PC-9 (cell line): ENCODE results near the gene MDFIC. TPM values are rescaled to one million over a fixed set of nuclear protein-coding genes. Genes with fewer than 3 reads are reported as not detected.

Experiments used
- BruUV-seq: library from RNA; stranded (reverse); fragments of 400-500 nt; replicated peaks from 2 replicates; lab custom pipeline; 2021; lab: Mats Ljungman, UMichigan
- CTCF ChIA-PET: fragments of 300-600 bp; sonication (Branson Sonifier 250); formaldehyde crosslinking; loops from one replicate; lab custom pipeline; 2022; ENCODE audit warnings: antibody characterized with exemption; lab: Charles Lee
- POLR2A ChIA-PET: fragments of 300-600 bp; sonication (Branson Sonifier 250); formaldehyde crosslinking; loops from one replicate; lab custom pipeline; 2022; ENCODE audit warnings: antibody characterized with exemption; ENCODE audit not compliant: unreplicated experiment; lab: Charles Lee
- DNase-seq, 2 experiments: peaks; one replicate each; pipeline versions ENCODE4 v3.0.0 to v3.0.0-alpha.2; 2015 to 2022; ENCODE audit warnings: mixed read lengths in 1 of 2
- H2AFZ ChIP-seq: fragments of 200-600 bp; sonication (generic); 2 replicates; pipeline ENCODE4 v1.8.1; 2017; ENCODE audit warnings: antibody characterized with exemption
- H3F3A ChIP-seq: fragments of 200-600 bp; sonication (generic); 2 replicates; pipeline ENCODE4 v1.8.1; 2017; ENCODE audit warnings: antibody characterized with exemption, mild to moderate bottlenecking, low read depth; ENCODE audit not compliant: insufficient read depth
- H3K27ac ChIP-seq: fragments of 200-600 bp; sonication (generic); 2 replicates; pipeline ENCODE4 v1.6.1; 2016; ENCODE audit warnings: mixed run types
- H3K27me3 ChIP-seq: fragments of 200-600 bp; sonication (generic); 2 replicates; pipeline ENCODE4 v1.6.1; 2016; ENCODE audit warnings: low read depth, mixed run types; ENCODE audit not compliant: insufficient read depth
- H3K36me3 ChIP-seq: fragments of 200-600 bp; sonication (generic); 2 replicates; pipeline ENCODE4 v1.6.1; 2016; ENCODE audit warnings: low read depth, mixed run types
- H3K4me1 ChIP-seq: fragments of 200-600 bp; sonication (generic); replicated peaks from 2 replicates; pipeline ENCODE4 v1.6.1; 2016; ENCODE audit warnings: mixed run types; ENCODE audit not compliant: insufficient read depth
- H3K4me2 ChIP-seq: fragments of 200-600 bp; sonication (generic); 2 replicates; pipeline ENCODE4 v1.6.1; 2017; ENCODE audit warnings: mixed run types
- H3K4me3 ChIP-seq: fragments of 200-600 bp; sonication (generic); 2 replicates; pipeline ENCODE4 v1.6.1; 2016; ENCODE audit warnings: mixed run types
- H3K79me2 ChIP-seq: fragments of 200-600 bp; sonication (generic); 2 replicates; pipeline ENCODE4 v1.6.1; 2017; ENCODE audit warnings: low read depth, mixed run types
- H3K9me2 ChIP-seq: fragments of 200-600 bp; sonication (generic); 2 replicates; pipeline ENCODE4 v1.8.1; 2017; ENCODE audit warnings: mild to moderate bottlenecking; ENCODE audit not compliant: insufficient read depth
- H3K9me3 ChIP-seq: fragments of 200-600 bp; sonication (generic); 2 replicates; pipeline ENCODE4 v1.8.1; 2016; ENCODE audit warnings: low read depth; ENCODE audit not compliant: insufficient read depth
- H4K20me1 ChIP-seq: fragments of 200-600 bp; sonication (generic); 2 replicates; pipeline ENCODE4 v1.8.1; 2017; ENCODE audit not compliant: insufficient read depth
- EZH2 ChIP-seq: fragments of 200-600 bp; sonication (generic); IDR thresholded peaks from 2 replicates; pipeline ENCODE4 v1.8.0; 2017; ENCODE audit warnings: antibody characterized with exemption, low read depth
- intact Hi-C: fragments of 100-400 bp; cut with micrococcal nuclease; formaldehyde crosslinking; loops from one replicate; pipeline ENCODE4 v1.10.0; 2022; ENCODE audit not compliant: unreplicated experiment
- total RNA-seq: library from RNA; stranded (reverse); gene quantifications from 2 replicates; pipeline ENCODE4 v1.2.3, GENCODE V29; 2021
- TF ChIP-seq, protein P1 (sequence below): fragments of 200-600 bp; sonication (generic); conservative IDR thresholded peaks from 2 replicates; pipeline ENCODE4 v1.6.1; 2017; ENCODE audit warnings: mixed run types, antibody characterized with exemption, mild to moderate bottlenecking, moderate library complexity

The MDFIC gene
- total RNA-seq, 1 experiment from 2014 or later = 38.9 TPM

DNA sequence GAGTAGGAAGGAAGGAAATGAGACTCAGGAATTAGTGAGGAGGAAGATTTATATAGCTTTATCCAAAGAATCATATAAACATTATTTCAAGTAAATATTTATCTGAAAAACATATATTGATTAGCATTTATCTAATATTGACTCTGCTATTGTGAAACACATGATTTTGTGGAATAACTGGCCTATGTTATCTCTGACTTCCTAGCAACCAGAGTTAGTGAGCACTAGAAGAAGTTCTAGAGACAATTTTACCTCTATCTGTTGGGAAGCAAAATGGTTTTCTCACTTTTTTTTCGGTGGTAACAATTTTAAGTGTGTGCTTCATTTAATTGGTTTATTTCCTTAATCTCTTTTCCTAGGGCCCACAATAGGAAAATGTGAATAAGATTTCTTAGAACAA, 21.6 kb downstream of the MDFIC start:
- BruUV-seq = no TSS peak
- H2AFZ ChIP-seq = no peak overlapping the region
- H3K9me3 ChIP-seq = no peaks in the 10 kb centered on the region
- no peak overlapping the region for H3K4me2 ChIP-seq
- H3F3A ChIP-seq = no peaks in the 10 kb centered on the region
- no peak overlapping the region for H3K4me3 ChIP-seq
- no peaks in the 10 kb centered on the region for H3K4me1 ChIP-seq
- peaks cover 8% of the 10 kb centered on the region; the same call in 1 of the 2 replicates for H3K36me3 ChIP-seq
- no peaks in the 10 kb centered on the region for H3K9me2 ChIP-seq
- H4K20me1 ChIP-seq = no peaks in the 10 kb centered on the region
- H3K27me3 ChIP-seq = no peaks in the 10 kb centered on the region
- no peak for TF ChIP-seq EZH2
- TF ChIP-seq, protein P1, sequence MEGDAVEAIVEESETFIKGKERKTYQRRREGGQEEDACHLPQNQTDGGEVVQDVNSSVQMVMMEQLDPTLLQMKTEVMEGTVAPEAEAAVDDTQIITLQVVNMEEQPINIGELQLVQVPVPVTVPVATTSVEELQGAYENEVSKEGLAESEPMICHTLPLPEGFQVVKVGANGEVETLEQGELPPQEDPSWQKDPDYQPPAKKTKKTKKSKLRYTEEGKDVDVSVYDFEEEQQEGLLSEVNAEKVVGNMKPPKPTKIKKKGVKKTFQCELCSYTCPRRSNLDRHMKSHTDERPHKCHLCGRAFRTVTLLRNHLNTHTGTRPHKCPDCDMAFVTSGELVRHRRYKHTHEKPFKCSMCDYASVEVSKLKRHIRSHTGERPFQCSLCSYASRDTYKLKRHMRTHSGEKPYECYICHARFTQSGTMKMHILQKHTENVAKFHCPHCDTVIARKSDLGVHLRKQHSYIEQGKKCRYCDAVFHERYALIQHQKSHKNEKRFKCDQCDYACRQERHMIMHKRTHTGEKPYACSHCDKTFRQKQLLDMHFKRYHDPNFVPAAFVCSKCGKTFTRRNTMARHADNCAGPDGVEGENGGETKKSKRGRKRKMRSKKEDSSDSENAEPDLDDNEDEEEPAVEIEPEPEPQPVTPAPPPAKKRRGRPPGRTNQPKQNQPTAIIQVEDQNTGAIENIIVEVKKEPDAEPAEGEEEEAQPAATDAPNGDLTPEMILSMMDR = no peak
- no peak for DNase-seq
- CTCF ChIA-PET = no interaction called here
- peaks cover 14% of the 10 kb centered on the region for H3K79me2 ChIP-seq
- intact Hi-C loops = no loop called here
- H3K27ac ChIP-seq = no peak overlapping the region
- POLR2A ChIA-PET = no interaction called here

DNA sequence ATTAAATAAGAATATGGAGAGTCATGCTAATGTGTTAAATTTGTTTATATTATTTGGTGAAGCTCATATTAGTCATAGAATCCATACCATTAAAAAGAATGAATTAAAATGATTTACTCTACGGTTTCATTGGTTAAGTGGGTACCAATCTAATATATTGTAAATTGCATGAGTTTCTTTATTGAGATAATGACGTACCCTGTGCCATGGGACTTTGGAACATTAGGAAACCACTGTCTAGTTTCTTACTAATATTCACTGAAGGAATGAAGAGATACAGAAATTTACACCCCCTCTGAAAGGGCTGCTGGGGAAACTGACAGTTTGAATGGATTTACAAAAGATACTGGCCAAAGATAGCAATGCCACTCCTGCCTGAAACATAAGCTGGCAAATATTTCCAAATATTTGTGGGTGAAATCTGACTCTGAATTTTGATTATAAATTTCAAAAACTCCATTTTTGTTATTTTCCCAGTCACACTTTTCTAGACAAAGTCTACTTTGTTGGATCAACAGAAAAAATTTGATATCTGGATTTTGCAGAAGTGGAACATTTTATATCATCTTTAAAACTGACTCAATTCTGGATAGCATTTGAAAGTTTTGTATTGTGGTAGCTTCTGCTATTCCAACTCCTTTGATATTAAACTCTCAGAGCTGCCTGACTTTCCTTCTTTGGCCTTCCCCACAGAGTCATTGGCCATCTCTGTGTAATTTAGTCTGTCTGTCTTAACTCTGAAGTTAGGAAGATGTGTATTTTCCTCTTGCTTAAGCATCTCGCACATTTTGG, 22.3 kb downstream of the MDFIC start:
- Histone ChIP-seq H3K27me3 (no peaks in the 10 kb centered on the region), H3K36me3 (peaks cover 8% of the 10 kb centered on the region), H3K4me1 (no peaks in the 10 kb centered on the region), H3K9me2 (no peaks in the 10 kb centered on the region), H3K4me2 (no peak overlapping the region), H3K4me3 (no peak overlapping the region), H3F3A (no peaks in the 10 kb centered on the region), H2AFZ (no peak overlapping the region), H3K9me3 (no peaks in the 10 kb centered on the region), H3K79me2 (peaks cover 14% of the 10 kb centered on the region), H3K27ac (no peak overlapping the region), H4K20me1 (no peaks in the 10 kb centered on the region)
- no TSS peak for BruUV-seq
- TF ChIP-seq, protein P1 = no peak
- no peak for TF ChIP-seq EZH2
- POLR2A ChIA-PET = no interaction called here
- DNase-seq = no peak
- intact Hi-C loops = no loop called here
- CTCF ChIA-PET = no interaction called here

DNA sequence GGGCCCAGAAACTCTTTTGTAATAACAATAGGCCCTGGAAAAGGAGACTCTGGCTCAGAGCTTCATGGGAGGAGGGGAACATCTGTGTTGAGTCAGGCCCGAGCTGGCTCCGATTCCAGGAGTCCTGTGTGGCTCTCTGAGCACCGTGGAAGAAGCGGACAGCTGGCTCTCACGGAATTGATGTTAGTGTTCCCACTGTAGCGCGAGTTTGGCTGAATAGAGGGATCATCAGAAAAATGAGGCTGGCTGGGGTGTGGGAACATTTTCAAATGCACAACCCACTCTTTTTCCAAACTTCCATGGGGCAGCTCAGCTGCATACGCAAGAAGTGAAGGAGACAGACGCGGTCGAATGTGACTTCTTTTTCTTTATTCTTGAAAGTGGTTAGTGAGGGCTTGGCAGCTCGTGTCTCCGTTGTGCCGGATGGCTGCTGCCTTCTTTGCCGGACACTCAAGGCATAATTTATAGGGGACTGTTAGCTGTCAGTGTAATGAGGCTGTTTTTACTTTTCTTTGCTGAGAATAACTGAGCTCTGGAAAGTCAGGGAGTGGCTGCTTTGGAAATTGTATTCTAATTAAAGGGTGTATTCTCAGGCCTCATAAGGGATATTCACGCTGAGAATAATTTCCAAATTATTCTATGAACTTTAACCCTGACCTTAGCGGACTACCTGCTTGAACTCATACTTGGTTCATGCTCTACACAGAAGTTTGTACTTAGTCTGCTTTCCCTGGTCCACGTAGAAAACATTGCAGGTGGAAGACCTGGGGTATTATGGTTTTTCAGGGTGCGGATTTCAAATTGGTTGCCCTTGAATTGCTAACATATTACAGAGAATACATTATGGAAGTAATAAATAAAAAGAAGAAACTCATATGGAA, 23.1 kb downstream of the MDFIC start:
- Histone ChIP-seq H3K4me2 (no peak overlapping the region), H3K9me3 (no peaks in the 10 kb centered on the region), H3K79me2 (peaks cover 9% of the 10 kb centered on the region; the same call in 1 of the 2 replicates), H3K9me2 (no peaks in the 10 kb centered on the region), H4K20me1 (no peaks in the 10 kb centered on the region), H3K4me3 (no peak overlapping the region), H3K27me3 (no peaks in the 10 kb centered on the region), H3K4me1 (no peaks in the 10 kb centered on the region), H3K36me3 (peaks cover 8% of the 10 kb centered on the region), H2AFZ (no peak overlapping the region), H3K27ac (no peak overlapping the region), H3F3A (no peaks in the 10 kb centered on the region)
- no peak for DNase-seq
- POLR2A ChIA-PET = no interaction called here
- no TSS peak for BruUV-seq
- intact Hi-C loops = no loop called here
- TF ChIP-seq, protein P1 = no peak
- no peak for TF ChIP-seq EZH2
- CTCF ChIA-PET = interaction anchor here (0.5 kb wide), 1 partner anchor 41 kb away, joined by 7 read pairs; no protein-coding TSS in a partner anchor
